Subcutaneous abdominal adipose tissue (tissue), 5 donors: ENCODE data around the gene ZNF543.

ENCODE experiments used
- H3K27ac ChIP-seq: one replicate; pipeline ENCODE4 v1.7.0; 2013; ENCODE audit warnings: low read depth, mild to moderate bottlenecking, inconsistent platforms, low read length, moderate library complexity
- H3K27me3 ChIP-seq, 5 donors: one replicate each; pipeline ENCODE4 v1.7.0; 2013; ENCODE audit warnings: low read length in 5 of 5, inconsistent platforms in 1 of 5; ENCODE audit not compliant: control insufficient read depth in 5 of 5, insufficient read depth in 4 of 5
- H3K36me3 ChIP-seq, 5 donors: one replicate each; pipeline ENCODE4 v1.7.0; 2013; ENCODE audit warnings: low read length in 5 of 5; ENCODE audit not compliant: control insufficient read depth in 5 of 5, insufficient read depth in 5 of 5
- H3K4me1 ChIP-seq, 5 donors: one replicate each; pipeline ENCODE4 v1.7.0; 2013; ENCODE audit warnings: low read length in 5 of 5, mild to moderate bottlenecking in 3 of 5, moderate library complexity in 1 of 5; ENCODE audit not compliant: control insufficient read depth in 5 of 5, insufficient read depth in 5 of 5
- H3K4me3 ChIP-seq, 5 donors: one replicate each; pipeline ENCODE4 v1.7.0; 2013; ENCODE audit warnings: low read length in 5 of 5, low read depth in 1 of 5
- H3K9ac ChIP-seq, 5 donors: one replicate each; pipeline ENCODE4 v1.7.0; 2013; ENCODE audit warnings: low read length in 5 of 5, mild to moderate bottlenecking in 4 of 5, moderate library complexity in 3 of 5
- H3K9me3 ChIP-seq, 5 donors: one replicate each; pipeline ENCODE4 v1.7.0; 2013; ENCODE audit warnings: low read length in 5 of 5; ENCODE audit not compliant: control insufficient read depth in 5 of 5
- donor health status: healthy.
- donor health status: healthy.
- donor health status: healthy.
- donor health status: healthy.
- donor health status: healthy.

The ZNF543 gene

DNA sequence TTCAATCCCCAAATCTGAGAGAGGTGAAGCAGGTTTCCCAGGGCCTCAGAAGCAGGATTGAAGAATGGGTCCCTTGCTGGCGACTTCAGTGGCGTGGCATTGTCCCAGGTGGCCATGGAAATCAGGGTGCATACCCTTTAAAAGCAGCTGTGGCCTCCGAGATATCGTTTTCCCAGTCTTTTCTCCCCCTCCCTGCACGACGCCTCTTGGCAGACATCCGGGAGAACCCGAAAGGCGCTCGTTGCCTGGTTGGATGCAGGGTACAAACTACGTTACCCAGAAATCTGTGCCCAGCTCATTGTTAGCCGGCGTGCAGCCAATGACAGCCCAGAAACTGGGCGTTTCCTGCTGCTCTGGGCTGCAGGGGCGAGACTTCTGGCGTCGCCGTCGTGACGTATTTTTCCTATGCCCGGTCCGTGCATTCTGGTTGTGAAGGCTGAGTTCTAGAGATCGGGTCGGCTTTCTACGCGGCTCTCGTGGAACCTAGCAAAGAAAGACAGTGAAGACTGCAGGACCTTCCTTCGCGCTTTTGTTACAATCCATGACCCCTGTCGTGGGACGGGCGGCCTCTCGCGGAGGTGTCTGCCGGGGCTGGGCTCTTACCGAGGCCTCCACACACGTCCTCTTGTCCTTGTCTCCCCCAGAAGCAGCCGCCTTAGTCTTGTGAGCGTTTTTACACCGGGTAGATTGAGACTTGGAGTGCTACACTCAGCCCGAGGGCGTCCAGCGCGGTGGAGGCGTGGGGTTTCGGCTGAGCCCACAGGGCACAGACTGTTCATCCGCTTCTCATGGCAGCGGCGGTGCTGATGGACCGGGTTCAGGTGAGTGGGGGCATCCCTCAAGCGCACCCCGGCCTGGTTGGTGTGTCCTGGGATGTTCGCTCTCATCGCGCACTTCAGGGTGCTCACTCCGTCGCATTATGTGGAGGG lies 30.9 kb downstream of the ZNF543 start, which contains the start of gene ZNF304:
ZNF304 (plus strand) TSS at position 395 of the 929 bp plus-strand sequence; CDS start at position 789, 394 bp downstream.
- Histone ChIP-seq H3K4me1 (peaks cover 3 to 29% (median 27%) of the 10 kb centered on the region in 5 donors), H3K27me3 (no peaks in the 10 kb centered on the region), H3K9me3 (peaks cover 2 to 27% (median 19%) of the 10 kb centered on the region in 5 donors), H3K4me3 (peak within 1 kb of the TSS; percentile 87 to 100 (median 97)), H3K9ac (peak within 1 kb of the TSS; percentile 86 to 99 (median 95)), H3K27ac (peak within 1 kb of the TSS; percentile 62), H3K36me3 (peaks cover 3 to 33% (median 27%) of the 10 kb centered on the region in 5 donors)

GRCh38 chr19:57351867-57352266 lies 31.6 kb downstream of the ZNF543 start:
- peaks cover 2 to 35% (median 25%) of the 10 kb centered on the region in 5 donors for H3K9me3 ChIP-seq
- peak overlapping the region; percentile 87 to 100 (median 97) for H3K4me3 ChIP-seq
- H3K27me3 ChIP-seq = no peaks in the 10 kb centered on the region
- peak overlapping the region; percentile 16 to 99 (median 95) for H3K9ac ChIP-seq
- peaks cover 3 to 29% (median 27%) of the 10 kb centered on the region in 5 donors for H3K4me1 ChIP-seq
- peaks cover 11 to 40% (median 35%) of the 10 kb centered on the region in 5 donors for H3K36me3 ChIP-seq
- H3K27ac ChIP-seq = peak overlapping the region; percentile 62

DNA sequence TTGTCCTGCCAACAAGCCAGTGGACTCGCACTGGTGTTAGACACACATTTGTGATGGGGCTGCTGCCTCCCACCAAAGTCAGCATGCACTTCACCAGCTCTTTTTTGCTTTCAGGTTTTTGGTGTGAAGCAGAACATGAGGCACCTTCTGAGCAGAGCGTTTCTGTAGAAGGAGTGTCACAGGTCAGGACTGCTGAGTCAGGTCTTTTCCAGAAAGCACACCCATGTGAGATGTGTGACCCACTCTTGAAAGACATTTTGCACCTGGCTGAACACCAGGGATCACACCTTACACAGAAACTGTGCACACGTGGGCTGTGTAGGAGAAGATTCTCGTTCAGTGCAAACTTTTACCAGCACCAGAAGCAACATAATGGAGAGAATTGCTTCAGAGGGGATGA lies 35.6 kb downstream of the ZNF543 start:
- Histone ChIP-seq H3K9me3 (peaks cover 5 to 57% (median 38%) of the 10 kb centered on the region in 5 donors), H3K4me3 (peak overlapping the region in 3 of 5 donors; percentile 30 to 32 (median 32)), H3K9ac (no peak overlapping the region), H3K27ac (no peak overlapping the region), H3K4me1 (peaks cover 11 to 23% (median 21%) of the 10 kb centered on the region in 5 donors), H3K27me3 (peaks cover 0 to 5% (median 0%) of the 10 kb centered on the region in 5 donors), H3K36me3 (peaks cover 23 to 64% (median 55%) of the 10 kb centered on the region in 5 donors)

DNA sequence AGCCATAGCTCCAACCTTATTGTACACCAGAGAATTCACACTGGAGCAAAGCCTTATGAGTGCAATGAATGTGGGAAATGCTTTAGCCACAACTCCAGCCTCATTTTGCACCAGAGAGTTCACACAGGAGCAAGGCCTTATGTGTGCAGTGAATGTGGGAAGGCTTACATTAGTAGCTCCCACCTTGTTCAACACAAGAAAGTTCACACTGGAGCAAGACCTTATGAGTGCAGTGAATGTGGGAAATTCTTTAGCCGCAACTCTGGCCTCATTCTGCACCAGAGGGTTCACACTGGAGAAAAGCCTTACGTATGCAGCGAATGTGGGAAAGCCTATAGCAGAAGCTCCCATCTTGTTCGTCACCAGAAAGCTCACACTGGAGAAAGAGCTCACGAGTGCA lies 37.1 kb downstream of the ZNF543 start:
- Histone ChIP-seq H3K4me3 (peak overlapping the region in 3 of 5 donors; percentile 8 to 36 (median 9)), H3K4me1 (peaks cover 8 to 15% (median 9%) of the 10 kb centered on the region in 5 donors), H3K27me3 (peaks cover 0 to 5% (median 0%) of the 10 kb centered on the region in 5 donors), H3K36me3 (peaks cover 23 to 64% (median 55%) of the 10 kb centered on the region in 5 donors), H3K27ac (no peak overlapping the region), H3K9me3 (peaks cover 5 to 60% (median 38%) of the 10 kb centered on the region in 5 donors), H3K9ac (peak overlapping the region in 1 of 5 donors; percentile 69)

- Histone ChIP-seq H3K9ac (no peak overlapping the region), H3K4me3 (no peak overlapping the region), H3K27me3 (peaks cover 0 to 5% (median 0%) of the 10 kb centered on the region in 5 donors), H3K27ac (no peak overlapping the region), H3K36me3 (peaks cover 23 to 49% (median 42%) of the 10 kb centered on the region in 5 donors), H3K4me1 (peaks cover 8 to 17% (median 13%) of the 10 kb centered on the region in 5 donors), H3K9me3 (peaks cover 5 to 48% (median 36%) of the 10 kb centered on the region in 5 donors)
These were observed 39.0 kb downstream of the ZNF543 start for GRCh38 chr19:57359300-57359699.

- Histone ChIP-seq H3K4me1 (peaks cover 4 to 17% (median 16%) of the 10 kb centered on the region in 5 donors), H3K27me3 (peaks cover 0 to 2% (median 0%) of the 10 kb centered on the region in 5 donors), H3K9me3 (peaks cover 3 to 21% (median 10%) of the 10 kb centered on the region in 5 donors), H3K4me3 (peak overlapping the region; percentile 70 to 92 (median 82)), H3K9ac (peak overlapping the region in 4 of 5 donors; percentile 13 to 80 (median 41)), H3K36me3 (peaks cover 7 to 18% (median 11%) of the 10 kb centered on the region in 5 donors), H3K27ac (peak overlapping the region; percentile 57)
These were observed 42.1 kb downstream of the ZNF543 start for GRCh38 chr19:57362419-57362818.

DNA sequence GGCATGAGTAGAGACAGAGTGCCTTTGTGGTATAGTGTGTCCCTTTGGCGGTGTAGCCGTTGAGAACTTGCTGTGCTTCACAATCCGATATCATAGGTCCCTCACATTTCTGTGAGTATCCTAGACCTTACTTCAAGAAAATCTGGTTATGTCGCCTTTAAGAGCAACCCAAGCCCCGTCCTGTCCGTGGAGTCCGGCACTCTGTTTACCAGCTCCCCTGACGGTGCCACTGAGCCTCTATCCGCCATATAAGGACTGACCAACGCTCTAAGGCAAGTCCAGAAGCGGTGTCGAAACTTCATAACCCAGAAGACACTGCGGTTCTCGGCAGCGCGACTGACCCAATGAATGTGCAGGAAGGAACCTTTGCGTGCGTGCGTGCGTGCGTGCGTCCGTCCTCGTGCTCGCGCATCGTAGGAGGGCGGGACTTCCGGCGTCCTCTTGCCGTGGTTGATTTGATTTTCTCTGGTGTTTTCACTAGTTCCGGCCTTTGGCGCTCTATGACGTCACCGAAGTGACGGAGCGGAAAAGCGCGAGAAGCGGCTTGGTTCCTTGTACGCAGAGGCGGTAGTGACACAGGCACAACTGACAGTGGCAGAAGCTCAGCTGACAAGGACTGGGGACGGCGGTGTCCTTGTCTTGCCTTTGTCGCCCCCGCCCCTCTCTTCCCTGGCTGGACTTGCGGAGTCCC lies 42.9 kb downstream of the ZNF543 start, which contains the start of the genes TRAPPC2B and ZNF547:
TRAPPC2B (plus strand) TSS at position 555 of the 691 bp plus-strand sequence. CDS start 1,283 bp downstream, outside the sequence.
ZNF547 (plus strand) TSS at position 555 of the 691 bp plus-strand sequence. CDS start 5,005 bp downstream, outside the sequence.
- peak within 1 kb of the TSS; percentile 77 to 95 (median 87) for H3K4me3 ChIP-seq
- H3K27ac ChIP-seq = peak within 1 kb of the TSS; percentile 57
- peaks cover 3 to 16% (median 6%) of the 10 kb centered on the region in 5 donors for H3K9me3 ChIP-seq
- H3K27me3 ChIP-seq = no peaks in the 10 kb centered on the region
- peak within 1 kb of the TSS; percentile 48 to 86 (median 82) for H3K9ac ChIP-seq
- H3K36me3 ChIP-seq = peaks cover 5 to 10% (median 7%) of the 10 kb centered on the region in 5 donors
- H3K4me1 ChIP-seq = peaks cover 0 to 17% (median 16%) of the 10 kb centered on the region in 5 donors

GRCh38 chr19:57363688-57364181 lies 43.5 kb downstream of the ZNF543 start:
- peak overlapping the region; percentile 57 for H3K27ac ChIP-seq
- peak overlapping the region; percentile 77 to 95 (median 87) for H3K4me3 ChIP-seq
- peaks cover 1 to 7% (median 5%) of the 10 kb centered on the region in 5 donors for H3K36me3 ChIP-seq
- peak overlapping the region; percentile 48 to 86 (median 82) for H3K9ac ChIP-seq
- H3K4me1 ChIP-seq = peaks cover 0 to 17% (median 16%) of the 10 kb centered on the region in 5 donors
- H3K27me3 ChIP-seq = no peaks in the 10 kb centered on the region
- H3K9me3 ChIP-seq = peaks cover 0 to 10% (median 2%) of the 10 kb centered on the region in 5 donors

- H3K9me3 ChIP-seq = no peaks in the 10 kb centered on the region
- no peaks in the 10 kb centered on the region for H3K27me3 ChIP-seq
- H3K4me3 ChIP-seq = no peak overlapping the region
- H3K4me1 ChIP-seq = peaks cover 0 to 16% (median 14%) of the 10 kb centered on the region in 5 donors
- H3K36me3 ChIP-seq = peaks cover 2 to 9% (median 5%) of the 10 kb centered on the region in 5 donors
- H3K27ac ChIP-seq = no peak overlapping the region
- no peak overlapping the region for H3K9ac ChIP-seq
These were observed 46.5 kb downstream of the ZNF543 start for GRCh38 chr19:57366776-57367175.
